CD4-positive, alpha-beta T cell treated with Interleukin-17A for 4 hours (primary cell): ENCODE results near the gene LIPH.
"Not testable (repeated sequence)": the region's sequence is repeated elsewhere in the genome, so short reads cannot be mapped to it uniquely, and the experiment has no call there.

Experiments used
- DNase-seq: peaks from one replicate; pipeline ENCODE4 v3.0.0-alpha.2; 2020; ENCODE audit warnings: mixed read lengths

The LIPH gene

GRCh38 chr3:185479373-185479945 lies 72.9 kb downstream of the LIPH start:
- no peak for DNase-seq

GRCh38 chr3:185477316-185477715 lies 75.1 kb downstream of the LIPH start:
- DNase-seq: no peak

- DNase-seq: not testable (repeated sequence)
Measured at GRCh38 chr3:185474922-185475321, 77.5 kb downstream of the LIPH start.

- no peak for DNase-seq
Measured at GRCh38 chr3:185473290-185473815, 79.0 kb downstream of the LIPH start.

- DNase-seq: no peak
Measured at GRCh38 chr3:185470323-185470722, 82.1 kb downstream of the LIPH start.

GRCh38 chr3:185469542-185469941 lies 82.8 kb downstream of the LIPH start:
- no peak for DNase-seq

GRCh38 chr3:185466123-185466522 lies 86.3 kb downstream of the LIPH start:
- DNase-seq: not testable (repeated sequence)

GRCh38 chr3:185465471-185465870 lies 86.9 kb downstream of the LIPH start:
- DNase-seq: no peak

GRCh38 chr3:185460719-185461350 lies 91.6 kb downstream of the LIPH start:
- DNase-seq: no peak

GRCh38 chr3:185460309-185460708 lies 92.1 kb downstream of the LIPH start:
- DNase-seq: no peak

- no peak for DNase-seq
Measured at GRCh38 chr3:185457376-185457775, 95.0 kb downstream of the LIPH start.
